C4-2B (cell line): Measurements from ENCODE around the gene ZNF521.

Experiments used
- H3K27ac ChIP-seq: fragments of 450-650 bp; 2 replicates; pipeline ENCODE4 v1.5.1; 2017
- CTCF ChIP-seq: fragments of 450-650 bp; conservative IDR thresholded peaks from 2 replicates; pipeline ENCODE4 v1.5.1; 2017; ENCODE audit warnings: mild to moderate bottlenecking
- ZFX ChIP-seq: fragments of 450-650 bp; IDR thresholded peaks from 2 replicates; pipeline ENCODE4 v1.6.1; 2017

The ZNF521 gene

GRCh38 chr18:25291150-25291549 is 60.8 kb downstream of the ZNF521 start:
- TF ChIP-seq CTCF: no peak
- no peak for TF ChIP-seq ZFX
- H3K27ac ChIP-seq: no peak overlapping the region

DNA sequence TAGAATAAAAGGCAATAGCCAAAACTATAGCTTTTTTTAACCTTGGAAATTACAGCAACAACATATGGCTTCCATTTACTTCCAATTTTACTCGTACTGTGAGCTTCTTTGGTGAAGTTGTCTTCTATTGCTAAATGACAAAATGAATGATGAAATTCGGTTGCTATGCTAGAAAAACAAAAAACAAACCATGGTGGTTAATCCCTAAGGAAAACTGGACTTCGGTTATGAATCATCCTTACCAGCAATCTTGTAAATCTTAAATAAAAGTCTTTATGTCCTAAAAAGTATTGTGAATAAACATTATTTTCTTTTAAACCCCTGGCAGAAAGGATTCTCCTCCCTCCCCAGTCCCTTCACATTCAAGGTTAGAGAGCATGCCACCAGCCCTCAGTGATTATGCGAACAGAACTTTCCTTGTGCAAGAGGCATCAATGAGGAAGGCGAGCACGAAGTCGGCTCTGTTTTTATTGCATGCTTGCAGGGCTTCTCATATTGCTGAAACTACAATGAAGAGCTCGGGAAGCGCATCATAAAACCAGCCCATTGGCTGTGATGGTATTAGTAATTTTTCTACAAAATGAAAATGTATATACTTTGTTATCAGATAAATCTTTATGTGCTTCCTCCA is 62.9 kb downstream of the ZNF521 start:
- no peak for TF ChIP-seq ZFX
- no peak for TF ChIP-seq CTCF
- H3K27ac ChIP-seq: no peak overlapping the region

DNA sequence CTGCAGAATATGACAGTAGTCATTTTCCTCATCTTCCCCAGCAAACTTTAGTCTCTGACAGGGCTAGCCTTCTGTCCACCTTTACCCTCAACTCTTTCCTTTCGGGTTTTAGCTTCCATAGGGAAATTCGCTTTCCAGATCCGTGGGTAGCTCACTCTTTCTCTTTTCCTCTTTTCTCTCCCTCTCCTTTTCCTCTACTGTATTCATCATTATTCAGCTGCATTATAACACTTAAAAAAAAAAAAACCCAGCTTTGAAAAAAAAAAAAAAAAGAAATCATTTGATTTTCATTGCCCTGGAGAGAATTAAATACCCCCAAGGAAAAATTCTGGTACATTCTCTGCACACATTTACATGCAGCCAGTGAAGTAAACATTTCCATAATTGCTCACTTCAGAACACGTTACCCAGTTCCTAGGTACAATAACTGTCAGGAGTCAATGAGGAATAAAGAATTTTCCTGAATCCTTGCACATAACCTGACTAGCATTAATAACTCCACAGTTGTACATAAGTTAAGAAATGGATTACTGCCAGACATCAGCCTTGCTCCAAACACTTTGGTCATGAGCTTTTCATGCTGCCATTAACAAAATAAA is 63.5 kb downstream of the ZNF521 start:
- no peak overlapping the region for H3K27ac ChIP-seq
- TF ChIP-seq CTCF: no peak
- no peak for TF ChIP-seq ZFX

DNA sequence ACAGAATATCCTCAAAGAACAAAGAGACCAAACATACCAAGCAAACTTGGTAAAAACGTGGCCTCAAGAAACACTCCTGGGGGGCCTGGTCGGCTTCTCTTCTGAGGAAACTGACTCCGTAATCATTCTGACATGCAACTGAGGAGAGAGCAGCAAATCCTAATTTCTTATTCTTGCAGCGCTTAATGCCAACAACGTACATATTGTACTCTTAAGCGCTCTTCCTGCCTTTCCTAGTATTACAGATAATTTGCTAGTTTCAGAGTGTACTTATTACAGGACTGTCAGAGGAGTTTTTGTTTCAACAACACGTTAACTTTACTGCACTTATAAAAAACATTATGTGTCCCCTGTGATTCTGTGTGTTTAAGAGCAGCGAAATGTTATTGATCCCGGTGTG is 64.9 kb downstream of the ZNF521 start:
- TF ChIP-seq ZFX: no peak
- no peak for TF ChIP-seq CTCF
- no peak overlapping the region for H3K27ac ChIP-seq

DNA sequence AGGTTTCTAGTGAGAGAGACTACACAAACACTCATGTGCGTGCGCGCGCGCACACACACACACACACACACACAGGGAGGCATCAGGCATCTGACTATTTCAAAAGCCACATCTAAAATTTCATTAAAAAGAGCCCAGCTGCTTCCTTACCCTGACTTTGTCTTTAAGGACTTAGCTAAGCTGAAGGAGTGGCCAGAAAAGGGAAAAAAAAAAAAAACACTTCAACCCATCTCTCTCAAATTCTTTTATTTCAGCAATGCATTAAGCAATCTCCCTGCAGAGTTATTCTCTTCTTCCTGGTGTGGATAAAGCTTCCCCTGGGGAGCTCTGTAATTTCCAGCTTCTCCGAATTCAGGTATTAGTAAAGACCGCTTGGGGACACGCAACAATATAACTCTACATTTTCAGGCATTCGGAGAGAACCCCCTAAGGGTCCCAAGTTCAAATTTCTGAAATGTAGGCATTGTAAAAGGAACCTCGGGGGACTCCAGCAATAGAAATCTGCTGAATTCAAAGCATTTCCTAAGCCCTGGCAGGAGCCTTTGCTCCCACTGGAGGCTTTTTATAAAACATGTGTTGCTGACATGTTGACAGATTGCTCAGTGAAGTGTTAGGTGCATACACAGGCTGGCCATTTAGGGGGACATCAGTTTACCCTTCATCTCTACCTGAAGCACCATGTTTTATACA is 67.0 kb downstream of the ZNF521 start:
- TF ChIP-seq CTCF: no peak
- no peak for TF ChIP-seq ZFX
- no peak overlapping the region for H3K27ac ChIP-seq

DNA sequence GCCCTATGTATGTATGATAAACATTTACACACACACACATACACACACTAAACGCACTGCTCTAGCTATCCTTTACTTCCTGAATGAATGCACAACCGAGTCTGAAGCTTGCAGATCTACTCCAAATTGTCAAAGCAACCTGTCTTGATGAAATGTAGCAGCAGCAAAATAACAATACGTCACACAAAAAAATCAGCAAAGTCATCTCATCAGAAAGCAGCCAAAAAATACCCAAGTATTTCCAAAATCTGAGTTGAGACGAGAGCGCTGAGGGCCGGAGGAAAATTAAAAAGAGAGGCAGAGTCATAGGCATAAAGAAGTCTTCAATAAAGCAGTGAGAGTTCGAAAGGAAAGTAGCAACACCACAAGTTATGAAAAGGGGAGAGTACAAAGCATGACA is 67.7 kb downstream of the ZNF521 start:
- TF ChIP-seq ZFX: no peak
- TF ChIP-seq CTCF: no peak
- no peak overlapping the region for H3K27ac ChIP-seq

GRCh38 chr18:25283781-25284180 is 68.2 kb downstream of the ZNF521 start:
- TF ChIP-seq ZFX: no peak
- TF ChIP-seq CTCF: no peak

More at GRCh38 chr18:25283781-25284180, 68.2 kb downstream of the ZNF521 start:
- H3K27ac ChIP-seq: no peak overlapping the region
